Peyer's patch (tissue), 4 donors: ENCODE results near the gene KRT24. TPM values are rescaled to one million over a fixed set of nuclear protein-coding genes. Genes with fewer than 3 reads are reported as not detected.

Experiments used
- DNase-seq, 3 donors: peaks; one replicate each; pipeline ENCODE4 v3.0.0-alpha.2; 2017 to 2019
- H3K27ac ChIP-seq, 4 donors: fragments of 200-600 bp; sonication (generic); one replicate each; pipeline ENCODE4 v1.5.1; 2016 to 2019
- H3K27me3 ChIP-seq, 2 donors: fragments of 200-600 bp; sonication (generic); one replicate each; pipeline ENCODE4 v1.5.1; 2019
- H3K36me3 ChIP-seq, 3 donors: fragments of 200-600 bp; sonication (generic); one replicate each; pipeline ENCODE4 v1.5.1; 2016 to 2019
- H3K4me1 ChIP-seq, 4 donors: fragments of 200-600 bp; sonication (generic); one replicate each; pipeline ENCODE4 v1.5.1; 2016 to 2019
- H3K4me3 ChIP-seq, 4 donors: fragments of 200-600 bp; sonication (generic); 1 replicate in 3 of 4; 2 replicates in 1 of 4; pipeline ENCODE4 v1.5.1; 2016 to 2019; ENCODE audit warnings: mild to moderate bottlenecking in 1 of 4
- H3K9me3 ChIP-seq, 4 donors: fragments of 200-600 bp; sonication (generic); one replicate each; pipeline ENCODE4 v1.5.1; 2016 to 2019; ENCODE audit warnings: mild to moderate bottlenecking in 1 of 4
- POLR2A ChIP-seq, 2 donors: fragments of 450-650 bp; IDR thresholded peaks; one replicate each; pipeline ENCODE4 v1.5.1; 2017; ENCODE audit warnings: antibody characterized with exemption in 2 of 2, mild to moderate bottlenecking in 2 of 2, moderate library complexity in 2 of 2
- total RNA-seq, 4 donors: library from RNA; depleted of rRNA; stranded (reverse); fragments of >200 nt; gene quantifications; one replicate each; pipeline ENCODE4 v1.1.0, GENCODE V29; 2016
- TF ChIP-seq, protein P1 (sequence below), 6 experiments: fragments of 450-650 bp in 4 of 6; fragments of 200-600 bp in 2 of 6; sonication (generic) in 1 of 6; IDR thresholded peaks; one replicate each; pipeline ENCODE4 v1.5.1; 2017 to 2019; ENCODE audit warnings: antibody characterized with exemption in 6 of 6, mild to moderate bottlenecking in 3 of 6, moderate library complexity in 1 of 6

KRT24 gene
- total RNA-seq, 4 donors from 2014 or later: 1.0 to 8.3 TPM; not detected in 2

DNA sequence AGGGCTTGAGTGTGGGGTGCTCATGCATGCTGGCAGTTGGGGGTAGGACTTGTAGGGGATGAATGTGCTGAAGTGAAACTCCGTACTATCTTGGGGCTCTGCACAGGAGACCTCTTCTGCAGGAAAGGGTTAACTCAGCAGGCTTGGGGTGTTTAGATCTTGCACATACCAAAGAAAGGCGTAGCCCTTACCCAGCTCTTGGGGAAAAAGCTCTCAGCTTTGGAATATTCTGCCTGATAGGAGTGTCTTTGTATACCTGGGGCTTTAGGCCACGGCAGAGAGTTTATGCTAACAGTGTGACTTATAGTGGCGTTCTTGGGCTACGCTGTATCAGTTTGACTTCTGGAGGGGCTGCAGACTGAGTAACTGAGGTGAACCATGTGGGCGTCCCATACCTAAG, 30.5 kb upstream of the KRT24 start:
- Histone ChIP-seq H3K4me3 (no peak overlapping the region), H3K36me3 (no peaks in the 10 kb centered on the region), H3K27me3 (no peaks in the 10 kb centered on the region), H3K27ac (no peak overlapping the region), H3K9me3 (no peaks in the 10 kb centered on the region), H3K4me1 (no peaks in the 10 kb centered on the region)
- DNase-seq: no peak
- no peak for TF ChIP-seq POLR2A (IDR thresholded peaks at IDR 0.05)

DNA sequence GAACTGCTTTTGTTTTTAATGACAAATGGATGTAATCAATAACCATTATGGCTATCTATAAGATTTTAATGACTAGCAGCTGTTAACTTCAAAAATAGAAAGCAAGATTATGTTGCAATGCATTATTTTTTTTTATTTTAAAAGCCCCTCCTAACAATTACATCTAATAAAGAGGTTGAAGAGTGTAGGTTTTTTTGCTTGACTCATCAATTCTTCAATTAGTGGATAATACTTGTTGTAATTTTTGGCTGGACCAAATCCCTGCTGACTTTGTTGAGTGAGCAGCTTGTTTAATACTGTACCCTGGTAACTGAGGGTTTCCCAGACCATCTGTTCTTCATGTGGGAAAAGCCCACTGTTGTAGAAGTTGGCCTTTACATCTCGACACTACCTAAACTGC, 27.4 kb upstream of the KRT24 start:
- H3K36me3 ChIP-seq: no peaks in the 10 kb centered on the region
- no peak overlapping the region for H3K4me3 ChIP-seq
- H3K27me3 ChIP-seq: no peaks in the 10 kb centered on the region
- no peaks in the 10 kb centered on the region for H3K9me3 ChIP-seq
- DNase-seq: no peak
- H3K4me1 ChIP-seq: no peaks in the 10 kb centered on the region
- TF ChIP-seq, protein P1, sequence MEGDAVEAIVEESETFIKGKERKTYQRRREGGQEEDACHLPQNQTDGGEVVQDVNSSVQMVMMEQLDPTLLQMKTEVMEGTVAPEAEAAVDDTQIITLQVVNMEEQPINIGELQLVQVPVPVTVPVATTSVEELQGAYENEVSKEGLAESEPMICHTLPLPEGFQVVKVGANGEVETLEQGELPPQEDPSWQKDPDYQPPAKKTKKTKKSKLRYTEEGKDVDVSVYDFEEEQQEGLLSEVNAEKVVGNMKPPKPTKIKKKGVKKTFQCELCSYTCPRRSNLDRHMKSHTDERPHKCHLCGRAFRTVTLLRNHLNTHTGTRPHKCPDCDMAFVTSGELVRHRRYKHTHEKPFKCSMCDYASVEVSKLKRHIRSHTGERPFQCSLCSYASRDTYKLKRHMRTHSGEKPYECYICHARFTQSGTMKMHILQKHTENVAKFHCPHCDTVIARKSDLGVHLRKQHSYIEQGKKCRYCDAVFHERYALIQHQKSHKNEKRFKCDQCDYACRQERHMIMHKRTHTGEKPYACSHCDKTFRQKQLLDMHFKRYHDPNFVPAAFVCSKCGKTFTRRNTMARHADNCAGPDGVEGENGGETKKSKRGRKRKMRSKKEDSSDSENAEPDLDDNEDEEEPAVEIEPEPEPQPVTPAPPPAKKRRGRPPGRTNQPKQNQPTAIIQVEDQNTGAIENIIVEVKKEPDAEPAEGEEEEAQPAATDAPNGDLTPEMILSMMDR (IDR thresholded peaks at IDR 0.05): no peak
- no peak for TF ChIP-seq POLR2A (IDR thresholded peaks at IDR 0.05)
- no peak overlapping the region for H3K27ac ChIP-seq

DNA sequence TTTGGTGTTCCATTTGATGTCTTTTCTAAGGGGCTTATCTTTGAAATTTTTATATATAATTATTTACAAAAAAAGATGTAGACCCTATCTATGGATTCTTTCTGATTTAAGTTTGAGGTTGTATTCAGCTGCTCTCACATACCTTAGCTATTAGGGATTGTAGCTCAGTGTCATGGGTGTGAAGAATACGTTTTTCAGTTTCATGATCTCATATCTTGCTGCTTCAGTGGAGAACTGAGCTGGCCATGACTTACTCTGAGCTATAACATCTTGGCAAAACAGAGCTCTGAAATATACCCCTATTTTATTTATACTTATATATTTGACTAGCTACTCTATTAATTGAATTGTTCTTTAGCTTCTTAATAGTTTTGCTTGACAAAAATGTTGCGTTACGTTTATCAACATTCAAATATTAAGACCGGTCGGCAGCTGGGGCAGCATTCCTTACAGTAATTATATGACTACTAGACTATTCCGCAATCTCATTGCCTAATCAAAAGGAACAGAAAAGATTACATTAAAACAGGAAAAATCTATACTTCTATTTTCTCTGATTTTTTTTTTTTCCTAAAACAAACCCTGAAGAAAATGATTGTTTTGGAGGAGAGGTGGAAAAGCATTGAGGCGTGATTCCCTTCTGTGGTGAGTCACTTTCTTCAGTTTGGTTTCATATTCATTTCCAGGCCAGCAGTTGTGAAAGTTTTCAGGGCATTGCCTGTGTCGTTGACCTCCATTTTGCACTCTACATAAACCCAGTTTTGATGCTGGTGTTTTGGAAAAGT, 24.1 kb upstream of the KRT24 start:
- peak in 1 of 3 donors; percentile 27 for DNase-seq

GRCh38 chr17:40726919-40727318, 23.4 kb upstream of the KRT24 start:
- H3K27me3 ChIP-seq: no peaks in the 10 kb centered on the region
- TF ChIP-seq, protein P1 (IDR thresholded peaks at IDR 0.05): peak in 4 of 6 experiments; percentile 19 to 66 (median 59)
- no peak for TF ChIP-seq POLR2A (IDR thresholded peaks at IDR 0.05)
- H3K4me3 ChIP-seq: no peak overlapping the region
- H3K27ac ChIP-seq: no peak overlapping the region
- H3K9me3 ChIP-seq: no peaks in the 10 kb centered on the region
- no peak for DNase-seq
- no peaks in the 10 kb centered on the region for H3K4me1 ChIP-seq
- H3K36me3 ChIP-seq: no peaks in the 10 kb centered on the region

More for the DNA sequence above, 24.1 kb upstream of the KRT24 start:
- no peaks in the 10 kb centered on the region for H3K27me3 ChIP-seq
- TF ChIP-seq, protein P1 (IDR thresholded peaks at IDR 0.05): no peak
- TF ChIP-seq POLR2A (IDR thresholded peaks at IDR 0.05): no peak
- no peaks in the 10 kb centered on the region for H3K36me3 ChIP-seq
- H3K4me3 ChIP-seq: no peak overlapping the region
- no peaks in the 10 kb centered on the region for H3K4me1 ChIP-seq
- peak overlapping the region in 1 of 4 donors; percentile 20 for H3K27ac ChIP-seq
- H3K9me3 ChIP-seq: no peaks in the 10 kb centered on the region

GRCh38 chr17:40724656-40725055, 21.1 kb upstream of the KRT24 start:
- Histone ChIP-seq H3K36me3 (no peaks in the 10 kb centered on the region), H3K9me3 (no peaks in the 10 kb centered on the region), H3K27me3 (no peaks in the 10 kb centered on the region), H3K4me1 (no peaks in the 10 kb centered on the region), H3K4me3 (no peak overlapping the region), H3K27ac (no peak overlapping the region)
- no peak for DNase-seq
- no peak for TF ChIP-seq POLR2A (IDR thresholded peaks at IDR 0.05)
- TF ChIP-seq, protein P1 (IDR thresholded peaks at IDR 0.05): no peak

GRCh38 chr17:40722241-40722640, 18.7 kb upstream of the KRT24 start:
- no peak for TF ChIP-seq POLR2A (IDR thresholded peaks at IDR 0.05)
- TF ChIP-seq, protein P1 (IDR thresholded peaks at IDR 0.05): no peak
- Histone ChIP-seq H3K4me1 (no peaks in the 10 kb centered on the region), H3K4me3 (no peak overlapping the region), H3K9me3 (no peaks in the 10 kb centered on the region), H3K27me3 (no peaks in the 10 kb centered on the region), H3K27ac (no peak overlapping the region), H3K36me3 (no peaks in the 10 kb centered on the region)
- no peak for DNase-seq
